T-helper 1 cell treated with Interleukin-12 subunit alpha and Interleukin-12 subunit beta and Interleukin-4 antibody, amounts not matched to agents 30 μg/mL and 1 μg/mL, for 36 hours (primary cell): Measurements from ENCODE around the gene EIPR1.

Experiments used
- H3K27ac Mint-ChIP-seq: one replicate; pipeline ENCODE4 v1.8.0; 2021; ENCODE audit warnings: mild to moderate bottlenecking, mixed read lengths
- H3K27me3 Mint-ChIP-seq: one replicate; pipeline ENCODE4 v1.8.0; 2021; ENCODE audit warnings: low read depth, mixed read lengths
- H3K36me3 Mint-ChIP-seq: one replicate; pipeline ENCODE4 v1.8.0; 2021; ENCODE audit warnings: low read depth, mixed read lengths
- H3K4me1 Mint-ChIP-seq: one replicate; pipeline ENCODE4 v1.8.0; 2021; ENCODE audit warnings: low read depth, mixed read lengths
- H3K4me3 Mint-ChIP-seq: one replicate; pipeline ENCODE4 v1.8.0; 2021; ENCODE audit warnings: mild to moderate bottlenecking, moderate library complexity, mixed read lengths
- H3K9me3 Mint-ChIP-seq: one replicate; pipeline ENCODE4 v1.8.0; 2021; ENCODE audit warnings: mixed read lengths

The EIPR1 gene

DNA sequence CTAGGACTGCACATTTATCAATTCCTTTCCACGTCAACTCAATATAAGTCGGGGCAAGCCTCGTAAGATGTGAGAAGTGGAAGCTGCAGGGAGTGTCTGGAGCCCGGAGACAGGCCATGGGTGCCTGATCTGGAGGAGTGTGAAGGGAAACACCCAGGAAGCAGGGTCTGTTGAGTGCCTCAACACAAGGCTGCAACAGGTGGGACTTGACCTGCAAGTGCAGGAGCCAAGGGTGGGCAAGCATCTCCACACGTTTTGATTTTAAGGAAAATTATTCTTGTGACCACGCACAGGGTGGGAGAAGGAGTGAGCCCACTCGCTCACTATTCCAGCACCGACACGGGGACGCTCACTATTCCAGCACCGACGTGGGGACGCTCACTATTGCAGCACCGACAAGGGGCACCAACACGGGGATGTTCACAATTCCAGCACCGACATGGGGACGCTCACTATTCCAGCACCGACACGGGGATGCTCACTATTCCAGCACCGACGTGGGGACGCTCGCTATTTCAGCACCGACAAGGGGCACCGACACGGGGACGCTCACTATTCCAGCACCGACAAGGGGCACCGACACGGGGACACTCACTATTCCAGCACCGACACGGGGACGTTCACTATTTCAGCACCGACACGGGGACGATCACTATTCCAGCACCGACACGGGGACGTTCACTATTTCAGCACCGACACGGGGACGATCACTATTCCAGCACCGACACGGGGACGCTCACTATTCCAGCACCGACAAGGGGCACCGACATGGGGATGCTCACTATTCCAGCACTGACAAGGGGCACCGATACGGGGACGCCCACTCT lies 197.3 kb downstream of the EIPR1 start:
- Mint-ChIP-seq H3K4me1 (no peaks in the 10 kb centered on the region), H3K36me3 (peaks cover 2% of the 10 kb centered on the region), H3K27me3 (no peaks in the 10 kb centered on the region), H3K27ac (no peak overlapping the region), H3K9me3 (no peaks in the 10 kb centered on the region), H3K4me3 (no peak overlapping the region)

DNA sequence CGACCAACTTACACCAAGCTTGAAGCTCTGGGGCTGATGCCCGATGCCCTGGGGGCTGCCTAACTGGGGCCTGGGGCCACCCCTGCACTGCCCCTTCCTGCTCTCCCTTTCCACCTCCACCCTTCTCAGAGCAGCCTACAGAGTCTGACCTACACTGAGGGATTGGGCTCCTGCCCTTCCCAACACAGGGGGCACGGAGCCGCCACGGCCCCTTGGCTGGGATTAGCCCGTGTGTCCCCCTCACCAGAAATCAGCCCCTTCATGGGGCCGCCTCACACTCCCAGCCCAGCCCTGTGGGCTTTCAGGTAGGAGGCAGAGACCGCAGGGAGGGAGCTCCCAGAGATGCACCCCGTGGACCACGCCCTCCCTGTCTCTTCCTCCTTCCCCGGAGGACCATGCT lies 198.0 kb downstream of the EIPR1 start:
- Mint-ChIP-seq H3K27me3 (no peaks in the 10 kb centered on the region), H3K4me1 (no peaks in the 10 kb centered on the region), H3K4me3 (no peak overlapping the region), H3K36me3 (peaks cover 2% of the 10 kb centered on the region), H3K27ac (no peak overlapping the region), H3K9me3 (no peaks in the 10 kb centered on the region)

DNA sequence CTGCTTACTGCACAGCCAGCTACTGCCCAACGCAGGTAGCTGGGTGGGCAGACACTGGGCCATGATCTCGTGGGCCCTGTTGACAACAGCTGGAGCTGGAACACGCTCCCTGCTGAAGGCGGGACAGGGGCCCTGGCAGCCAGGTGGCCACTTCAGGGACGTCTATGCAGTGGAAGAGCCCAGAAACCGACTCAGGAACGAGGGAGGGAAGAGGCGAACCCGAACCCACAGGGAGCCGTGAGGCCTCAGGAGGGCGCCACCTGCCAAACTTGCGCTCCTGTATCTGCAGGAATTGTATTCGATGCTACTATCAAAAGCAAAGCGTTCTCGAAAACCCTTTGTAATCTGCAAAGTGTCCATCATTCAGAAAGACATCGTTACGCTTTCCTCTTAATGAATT lies 198.4 kb downstream of the EIPR1 start:
- H3K4me3 Mint-ChIP-seq = no peak overlapping the region
- H3K27ac Mint-ChIP-seq = no peak overlapping the region
- no peaks in the 10 kb centered on the region for H3K4me1 Mint-ChIP-seq
- H3K9me3 Mint-ChIP-seq = no peaks in the 10 kb centered on the region
- no peaks in the 10 kb centered on the region for H3K27me3 Mint-ChIP-seq
- H3K36me3 Mint-ChIP-seq = peaks cover 2% of the 10 kb centered on the region

DNA sequence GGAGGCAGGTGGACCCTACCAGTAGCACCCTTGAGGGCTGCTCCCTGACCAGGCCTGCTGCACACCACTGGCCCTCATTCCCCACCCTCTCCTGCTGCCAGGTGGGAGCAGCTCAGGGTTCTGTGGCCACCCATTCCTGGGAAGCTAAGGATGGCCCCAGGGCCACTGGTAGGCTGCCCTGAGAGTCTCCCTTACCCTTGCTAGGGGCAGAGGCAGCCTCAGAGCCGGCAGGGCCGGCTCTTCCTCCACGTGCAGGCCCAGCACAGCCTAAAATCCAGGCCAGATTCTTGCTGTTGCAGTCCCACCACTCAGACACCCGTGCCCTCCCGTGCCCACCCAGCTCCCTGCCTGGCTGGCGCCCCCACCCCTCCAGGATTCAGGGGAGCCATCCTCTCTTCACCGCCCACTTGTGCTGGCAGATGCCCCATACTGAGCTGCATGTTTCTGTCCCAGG lies 199.0 kb downstream of the EIPR1 start:
- no peak overlapping the region for H3K27ac Mint-ChIP-seq
- H3K36me3 Mint-ChIP-seq = no peaks in the 10 kb centered on the region
- H3K4me3 Mint-ChIP-seq = no peak overlapping the region
- H3K4me1 Mint-ChIP-seq = no peaks in the 10 kb centered on the region
- H3K9me3 Mint-ChIP-seq = no peaks in the 10 kb centered on the region
- no peaks in the 10 kb centered on the region for H3K27me3 Mint-ChIP-seq

DNA sequence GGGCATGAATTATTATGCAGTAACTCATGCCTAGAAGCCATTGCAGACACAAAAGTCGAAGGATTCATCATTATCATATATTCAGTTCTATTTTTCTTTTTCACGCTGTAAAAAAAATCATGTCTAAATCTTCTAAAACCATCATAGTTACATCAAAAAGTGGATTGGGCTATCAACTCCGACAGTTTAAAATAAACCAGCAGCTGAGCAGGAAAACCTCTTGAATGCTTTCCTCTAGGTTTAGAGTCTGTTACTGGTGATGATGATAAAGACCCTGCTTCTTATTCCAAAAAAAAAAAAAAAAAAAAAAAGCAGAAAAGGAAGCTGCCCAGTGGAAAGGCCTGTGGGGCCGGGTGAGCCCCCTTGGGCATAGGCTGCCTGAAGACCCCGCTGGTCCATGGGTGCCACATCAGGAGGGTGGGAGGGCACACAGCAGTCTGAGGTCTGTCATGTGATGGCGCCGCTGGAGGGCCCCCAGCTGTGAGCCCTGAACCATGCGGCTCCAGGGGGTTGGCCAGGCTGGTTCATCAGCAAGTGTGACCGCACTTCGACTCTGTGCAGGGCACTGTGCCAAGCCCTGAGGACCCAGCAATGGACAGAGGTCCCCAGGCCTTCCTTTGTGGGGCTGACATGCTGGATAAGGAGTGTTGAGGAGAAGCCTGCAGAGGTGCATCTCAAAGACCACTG lies 199.6 kb downstream of the EIPR1 start:
- no peaks in the 10 kb centered on the region for H3K4me1 Mint-ChIP-seq
- H3K4me3 Mint-ChIP-seq = no peak overlapping the region
- no peaks in the 10 kb centered on the region for H3K27me3 Mint-ChIP-seq
- H3K9me3 Mint-ChIP-seq = no peaks in the 10 kb centered on the region
- H3K27ac Mint-ChIP-seq = no peak overlapping the region
- no peaks in the 10 kb centered on the region for H3K36me3 Mint-ChIP-seq

DNA sequence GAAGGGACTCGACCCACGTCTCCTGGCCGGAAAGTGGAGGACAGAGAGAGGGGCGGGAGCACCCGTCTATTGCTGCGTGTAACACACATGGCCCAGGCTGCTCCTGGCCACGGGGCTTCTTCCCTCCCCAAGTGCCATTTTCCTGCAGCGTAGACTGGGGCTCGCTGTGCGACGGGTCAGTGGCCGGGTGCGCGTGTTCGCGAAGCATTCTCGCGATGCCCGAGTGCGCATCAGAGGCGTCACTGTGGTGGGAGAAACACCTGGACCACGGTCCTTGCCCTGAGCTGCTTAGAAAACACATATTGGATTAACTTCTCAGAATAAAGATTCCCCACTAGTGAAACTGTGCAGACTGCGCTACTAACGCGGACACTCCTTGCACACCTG lies 200.8 kb downstream of the EIPR1 start:
- Mint-ChIP-seq H3K4me1 (no peaks in the 10 kb centered on the region), H3K36me3 (no peaks in the 10 kb centered on the region), H3K4me3 (no peak overlapping the region), H3K9me3 (no peaks in the 10 kb centered on the region), H3K27me3 (no peaks in the 10 kb centered on the region), H3K27ac (no peak overlapping the region)

DNA sequence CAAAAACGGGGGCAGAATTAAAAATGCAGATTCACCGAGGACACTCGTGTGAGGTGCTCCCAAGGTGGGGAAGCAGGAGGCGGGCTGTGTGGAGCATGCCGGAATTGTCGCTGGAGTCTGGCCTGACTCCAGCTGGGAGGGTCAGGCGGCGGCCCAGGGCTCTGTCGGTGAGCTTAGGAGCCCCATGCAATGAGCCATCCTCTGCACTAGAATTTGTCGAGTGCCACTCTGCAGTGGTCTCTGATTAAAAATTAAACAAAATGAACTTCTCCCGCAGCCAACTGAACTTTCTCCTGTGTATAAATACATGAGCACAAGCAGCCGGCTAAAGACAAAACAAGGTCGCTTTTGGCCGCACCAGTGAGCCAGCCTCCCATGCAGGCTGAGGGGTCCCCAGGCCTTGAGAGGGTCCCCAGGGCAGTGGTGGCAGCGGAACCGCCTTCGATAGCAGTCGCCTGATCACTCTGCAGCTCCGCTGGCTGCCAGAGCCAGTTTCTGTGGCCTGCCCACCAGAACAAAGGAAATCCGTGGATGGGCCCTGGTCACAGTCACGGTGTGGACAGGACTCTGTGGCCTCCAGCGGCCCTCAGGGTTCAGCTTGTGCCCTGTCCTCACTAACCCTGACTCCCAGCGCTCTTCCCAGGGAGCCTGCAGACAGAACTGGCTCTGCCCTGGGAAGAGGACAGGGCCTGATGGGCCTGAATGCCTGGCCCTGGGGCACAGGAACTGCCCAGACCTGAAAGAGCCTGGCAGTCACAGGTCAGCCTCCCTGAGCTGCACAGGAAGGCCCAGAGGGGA lies 201.3 kb downstream of the EIPR1 start:
- Mint-ChIP-seq H3K4me3 (no peak overlapping the region), H3K27me3 (no peaks in the 10 kb centered on the region), H3K9me3 (no peaks in the 10 kb centered on the region), H3K27ac (no peak overlapping the region), H3K36me3 (peaks cover 2% of the 10 kb centered on the region), H3K4me1 (peaks cover 2% of the 10 kb centered on the region)

DNA sequence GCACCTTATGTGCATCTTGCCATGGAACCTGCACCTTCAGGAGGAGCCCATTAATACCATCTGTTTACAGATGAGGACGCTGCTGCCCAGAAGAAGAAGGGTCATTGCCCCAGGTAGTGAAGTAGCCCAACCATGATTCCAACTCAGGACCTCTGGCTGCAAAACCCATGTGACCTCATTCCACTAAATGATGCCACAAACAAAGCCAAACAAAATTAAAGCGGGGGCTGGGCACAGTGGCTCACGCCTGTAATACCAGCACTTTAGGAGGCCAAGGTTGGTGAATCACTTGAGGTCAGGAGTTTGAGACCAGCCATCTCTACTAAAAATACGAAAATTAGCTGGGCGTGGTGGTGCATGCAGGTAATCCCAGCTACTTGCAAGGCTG lies 202.1 kb downstream of the EIPR1 start:
- Mint-ChIP-seq H3K27ac (no peak overlapping the region), H3K4me3 (no peak overlapping the region), H3K36me3 (peaks cover 3% of the 10 kb centered on the region), H3K9me3 (no peaks in the 10 kb centered on the region), H3K27me3 (no peaks in the 10 kb centered on the region), H3K4me1 (peaks cover 2% of the 10 kb centered on the region)

DNA sequence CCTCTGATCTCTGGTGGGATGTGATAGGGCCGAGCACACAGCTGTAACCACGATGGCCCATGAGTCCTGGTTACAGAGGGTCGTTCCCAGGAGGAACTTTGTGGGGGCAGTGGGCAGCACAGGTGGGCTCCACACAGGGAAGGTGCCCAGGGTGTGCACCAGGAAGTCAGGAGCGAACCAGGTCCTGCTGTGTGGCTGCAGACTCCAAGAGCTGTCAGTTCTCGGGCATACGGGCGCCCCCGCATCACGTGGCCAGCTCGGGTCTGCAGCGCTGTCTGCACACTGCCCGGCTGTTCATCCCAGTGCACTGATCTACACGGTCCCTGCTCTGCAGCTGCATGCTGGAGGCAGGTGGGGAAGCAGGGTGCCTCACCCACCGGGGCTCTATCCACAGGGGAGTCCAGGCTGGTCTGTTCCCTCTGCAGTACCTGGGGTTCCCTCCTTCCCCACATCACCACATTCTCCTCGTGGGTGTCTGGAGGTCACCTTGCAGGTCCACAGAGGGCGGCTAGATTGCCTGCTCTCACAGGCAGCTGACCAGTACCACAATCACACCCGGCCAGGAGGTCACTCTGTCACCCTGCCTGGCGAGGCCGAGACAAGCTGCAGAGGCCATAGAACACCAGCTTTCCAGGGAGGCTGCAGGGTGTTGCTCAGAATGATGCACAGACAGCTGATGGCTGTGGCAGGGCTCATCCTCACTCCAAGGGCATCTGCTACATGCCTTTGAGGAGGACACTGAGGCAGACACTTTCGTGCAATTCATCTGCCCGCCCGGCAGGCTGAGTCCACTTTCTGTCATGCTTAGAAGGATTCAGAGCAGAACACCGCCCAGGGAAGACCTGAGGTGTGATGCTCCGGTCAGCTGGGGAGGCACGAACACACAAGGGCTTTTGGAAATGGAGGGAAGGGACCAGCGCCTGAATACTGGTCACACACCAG lies 202.7 kb downstream of the EIPR1 start:
- Mint-ChIP-seq H3K9me3 (no peaks in the 10 kb centered on the region), H3K27ac (no peak overlapping the region), H3K4me1 (peaks cover 2% of the 10 kb centered on the region), H3K36me3 (peaks cover 3% of the 10 kb centered on the region), H3K27me3 (no peaks in the 10 kb centered on the region), H3K4me3 (no peak overlapping the region)

DNA sequence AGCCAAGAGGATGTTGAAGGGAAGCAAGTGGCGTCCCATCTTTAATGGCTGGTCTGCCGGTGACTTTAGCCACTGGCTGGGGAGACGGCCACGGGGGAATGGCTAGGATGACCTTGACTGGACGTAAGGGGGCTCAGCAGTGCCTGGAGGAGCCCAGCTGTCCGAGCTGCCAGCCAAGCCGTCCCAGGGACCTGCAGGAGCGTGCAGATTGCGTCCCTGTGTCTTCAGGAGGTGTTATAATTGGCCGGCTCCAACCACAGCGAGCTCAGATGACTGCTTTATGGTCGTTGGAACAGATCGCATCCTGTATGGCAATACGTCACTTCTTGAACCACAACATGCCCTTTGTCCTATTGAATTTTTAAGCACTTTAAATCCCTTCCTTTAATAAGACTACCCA lies 204.6 kb downstream of the EIPR1 start:
- peaks cover 2% of the 10 kb centered on the region for H3K4me1 Mint-ChIP-seq
- no peaks in the 10 kb centered on the region for H3K9me3 Mint-ChIP-seq
- peaks cover 3% of the 10 kb centered on the region for H3K36me3 Mint-ChIP-seq
- H3K27me3 Mint-ChIP-seq = no peaks in the 10 kb centered on the region
- no peak overlapping the region for H3K4me3 Mint-ChIP-seq
- H3K27ac Mint-ChIP-seq = no peak overlapping the region

DNA sequence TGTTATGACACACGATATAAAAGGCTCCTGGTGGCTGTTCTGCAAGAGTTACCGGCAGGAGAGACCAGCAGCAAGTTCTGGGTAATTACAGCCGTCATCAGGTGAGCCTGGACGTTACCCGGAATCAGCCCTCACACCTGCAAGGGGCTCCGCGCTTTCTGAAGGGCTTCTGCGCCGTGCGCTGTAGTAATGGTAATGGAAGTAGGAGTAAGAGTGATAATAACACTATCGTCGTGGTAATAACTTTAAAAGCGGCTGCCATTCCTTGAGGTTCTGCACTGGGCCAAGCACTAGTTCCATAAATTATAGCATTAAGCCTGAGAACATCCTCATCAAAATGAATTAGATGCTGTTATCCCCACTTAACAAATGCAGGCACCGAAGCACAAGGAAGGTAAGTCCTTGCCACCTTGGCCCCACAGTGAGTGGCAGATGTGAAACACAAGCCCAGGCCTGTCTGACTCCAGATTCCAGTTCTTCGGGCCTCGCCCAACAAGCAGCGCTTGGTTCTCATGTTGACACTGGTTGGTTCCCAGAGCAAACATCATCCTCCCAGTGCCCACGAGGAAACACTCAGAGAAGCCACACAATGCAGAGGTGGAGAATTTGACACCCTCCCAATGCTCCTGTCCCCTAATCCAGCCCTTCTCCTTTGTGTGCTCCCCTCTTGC lies 205.2 kb downstream of the EIPR1 start:
- H3K27me3 Mint-ChIP-seq = no peaks in the 10 kb centered on the region
- no peaks in the 10 kb centered on the region for H3K9me3 Mint-ChIP-seq
- no peak overlapping the region for H3K27ac Mint-ChIP-seq
- H3K4me3 Mint-ChIP-seq = no peak overlapping the region
- H3K4me1 Mint-ChIP-seq = peaks cover 2% of the 10 kb centered on the region
- peaks cover 3% of the 10 kb centered on the region for H3K36me3 Mint-ChIP-seq

DNA sequence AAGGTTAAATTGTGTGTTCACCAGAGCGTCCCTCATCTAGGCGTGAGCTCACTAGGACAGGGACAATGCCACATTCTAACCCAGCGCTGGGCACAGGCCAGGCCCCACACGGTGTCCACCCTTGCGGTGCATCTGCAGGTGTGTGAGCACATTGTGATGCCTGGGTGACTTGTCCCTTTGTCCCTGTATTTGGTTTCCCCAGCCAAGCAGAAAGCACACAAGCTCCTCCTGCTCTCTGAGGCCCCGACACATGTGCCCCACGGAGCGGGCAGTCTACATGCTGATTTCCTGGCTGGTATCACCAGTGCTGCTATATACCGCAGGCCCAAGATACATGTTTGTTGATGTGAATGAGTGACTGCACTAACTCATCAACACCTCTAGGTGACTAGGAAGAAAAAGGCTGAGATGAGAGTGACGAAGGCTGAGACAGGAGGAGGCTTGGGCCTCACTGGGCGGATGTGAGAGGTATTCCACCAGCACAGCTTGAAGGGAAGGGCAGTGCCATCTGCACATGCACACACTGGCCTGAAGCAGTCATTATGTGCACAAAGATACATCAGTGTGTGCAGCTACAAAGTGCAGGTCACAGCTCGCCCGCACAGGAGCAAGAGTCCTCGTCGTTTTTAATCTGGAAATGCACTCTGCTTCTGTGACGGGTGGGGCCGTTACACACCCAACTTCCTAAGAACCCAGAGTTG lies 205.9 kb downstream of the EIPR1 start:
- peaks cover 2% of the 10 kb centered on the region for H3K4me1 Mint-ChIP-seq
- no peak overlapping the region for H3K27ac Mint-ChIP-seq
- peaks cover 3% of the 10 kb centered on the region for H3K36me3 Mint-ChIP-seq
- no peaks in the 10 kb centered on the region for H3K9me3 Mint-ChIP-seq
- no peaks in the 10 kb centered on the region for H3K27me3 Mint-ChIP-seq
- H3K4me3 Mint-ChIP-seq = no peak overlapping the region

DNA sequence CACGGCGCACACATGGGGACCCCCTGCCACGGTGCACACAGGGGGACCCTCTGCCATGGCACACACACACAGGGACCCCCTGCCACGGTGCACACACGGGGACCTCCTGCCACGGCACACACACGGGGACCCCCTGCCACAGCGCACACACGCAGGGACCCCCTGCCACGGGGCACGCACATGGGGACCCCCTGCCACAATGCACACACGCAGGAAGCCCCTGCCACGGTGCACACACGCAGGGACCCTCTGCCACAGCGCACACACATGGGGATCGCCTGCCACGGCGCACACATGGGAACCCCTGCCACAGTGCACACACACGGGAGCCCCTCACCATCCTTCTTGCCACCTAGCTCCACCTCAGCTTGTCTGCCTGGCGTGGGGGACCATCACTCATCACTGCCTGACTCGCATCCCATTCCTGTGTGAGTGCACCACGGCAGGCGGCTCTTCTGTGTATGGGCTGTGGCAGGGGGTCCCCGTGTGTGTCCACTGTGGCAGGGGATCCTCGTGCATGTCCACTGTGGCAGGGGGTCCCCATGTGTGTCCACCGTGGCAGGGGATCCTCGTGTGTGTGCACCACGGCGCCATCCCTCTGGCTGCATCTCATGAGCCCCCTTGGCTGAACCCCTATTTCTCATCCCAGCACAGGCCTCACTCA lies 206.7 kb downstream of the EIPR1 start:
- Mint-ChIP-seq H3K4me3 (no peak overlapping the region), H3K9me3 (no peaks in the 10 kb centered on the region), H3K27me3 (no peaks in the 10 kb centered on the region), H3K36me3 (peaks cover 5% of the 10 kb centered on the region), H3K27ac (no peak overlapping the region), H3K4me1 (peaks cover 2% of the 10 kb centered on the region)
